GM23248 (cell line): ENCODE data around the gene RASIP1. TPM values are rescaled to one million over a fixed set of nuclear protein-coding genes. Genes with fewer than 3 reads are reported as not detected.
A peak's percentile ranks its signal among the peaks of the same experiment; 100 is the strongest.

Experiments
- DNase-seq: peaks from one replicate; pipeline ENCODE4 v3.0.0-alpha.2; 2015
- H2AFZ ChIP-seq: fragments of 200-600 bp; sonication (generic); 2 replicates; pipeline ENCODE4 v1.6.1; 2016; ENCODE audit warnings: antibody characterized with exemption
- H3F3A ChIP-seq: fragments of 200-600 bp; sonication (generic); 2 replicates; pipeline ENCODE4 v1.6.1; 2016; ENCODE audit warnings: mild to moderate bottlenecking, antibody characterized with exemption, mixed run types; ENCODE audit not compliant: insufficient read depth
- H3K27ac ChIP-seq: fragments of 200-600 bp; sonication (generic); 2 replicates; pipeline ENCODE4 v1.5.1; 2016; ENCODE audit warnings: mild to moderate bottlenecking
- H3K27me3 ChIP-seq: fragments of 200-600 bp; sonication (generic); replicated peaks from 2 replicates; pipeline ENCODE4 v1.6.1; 2016; ENCODE audit warnings: mild to moderate bottlenecking; ENCODE audit not compliant: insufficient read depth
- H3K36me3 ChIP-seq: fragments of 200-600 bp; sonication (generic); 2 replicates; pipeline ENCODE4 v1.6.1; 2016; ENCODE audit warnings: low read depth, mild to moderate bottlenecking
- H3K4me1 ChIP-seq: fragments of 200-600 bp; sonication (generic); 2 replicates; pipeline ENCODE4 v1.6.1; 2016; ENCODE audit warnings: mild to moderate bottlenecking; ENCODE audit not compliant: insufficient read depth
- H3K4me2 ChIP-seq: fragments of 200-600 bp; sonication (generic); one replicate; pipeline ENCODE4 v1.6.1; 2016; ENCODE audit warnings: mild to moderate bottlenecking; ENCODE audit not compliant: unreplicated experiment
- H3K4me3 ChIP-seq: fragments of 200-600 bp; sonication (generic); 2 replicates; pipeline ENCODE4 v1.5.1; 2016; ENCODE audit warnings: mild to moderate bottlenecking
- H3K79me2 ChIP-seq: fragments of 200-600 bp; sonication (generic); 2 replicates; pipeline ENCODE4 v1.6.1; 2016; ENCODE audit warnings: mild to moderate bottlenecking; ENCODE audit not compliant: insufficient read depth
- H3K9ac ChIP-seq: fragments of 200-600 bp; sonication (generic); 2 replicates; pipeline ENCODE4 v1.6.1; 2016; ENCODE audit warnings: mild to moderate bottlenecking
- H3K9me2 ChIP-seq: fragments of 200-600 bp; sonication (generic); 2 replicates; pipeline ENCODE4 v1.6.1; 2016; ENCODE audit warnings: mixed run types, mild to moderate bottlenecking, moderate library complexity; ENCODE audit not compliant: insufficient read depth
- H3K9me3 ChIP-seq: fragments of 200-600 bp; sonication (generic); one replicate; pipeline ENCODE4 v1.6.1; 2017; ENCODE audit warnings: low read depth
- H4K20me1 ChIP-seq: fragments of 200-600 bp; sonication (generic); 2 replicates; pipeline ENCODE4 v1.6.0; 2016; ENCODE audit not compliant: insufficient read depth
- EZH2 ChIP-seq: fragments of 200-600 bp; sonication (generic); IDR thresholded peaks from 2 replicates; pipeline ENCODE4 v1.6.1; 2018; ENCODE audit warnings: antibody characterized with exemption, mild to moderate bottlenecking; ENCODE audit not compliant: insufficient read depth, poor library complexity, severe bottlenecking
- EZH2phosphoT487 ChIP-seq: fragments of 200-600 bp; sonication (generic); IDR thresholded peaks from 2 replicates; pipeline ENCODE4 v1.6.1; 2018; ENCODE audit warnings: antibody characterized with exemption, moderate library complexity, mild to moderate bottlenecking, low read depth; ENCODE audit not compliant: insufficient read depth
- WGBS, 2 experiments: methylation state at CpG; one replicate each; pipeline ENCODE4 v1.1.6; 2015 to 2017; ENCODE audit warnings: low lambda C conversion rate in 2 of 2, low coverage in 1 of 2; ENCODE audit errors: missing lambda C conversion rate in 2 of 2; 5-methylcytosine and 5-hydroxymethylcytosine counted together
- in situ Hi-C: fragments of 300-500 bp; cut with MboI; formaldehyde crosslinking; loops from 2 replicates; pipeline ENCODE4 v1.15.0; 2020
- polyA plus RNA-seq: library from polyadenylated mRNA; unstranded; fragments of >200 nt; fragmentation: Nextera tagmentation; extraction: Ambion mirVana; gene quantifications from 2 replicates; pipeline ENCODE4 v1.2.1, GENCODE V29; 2016
- total RNA-seq: library from RNA; depleted of rRNA; stranded (reverse); fragments of >200 nt; shearing (Covaris generic); gene quantifications from 2 replicates; pipeline ENCODE4 v1.2.3, GENCODE V29; 2014

RASIP1 gene
- total and polyA plus RNA-seq, 2 experiments from 2014 or later: 0.09 TPM; not detected in 1

DNA sequence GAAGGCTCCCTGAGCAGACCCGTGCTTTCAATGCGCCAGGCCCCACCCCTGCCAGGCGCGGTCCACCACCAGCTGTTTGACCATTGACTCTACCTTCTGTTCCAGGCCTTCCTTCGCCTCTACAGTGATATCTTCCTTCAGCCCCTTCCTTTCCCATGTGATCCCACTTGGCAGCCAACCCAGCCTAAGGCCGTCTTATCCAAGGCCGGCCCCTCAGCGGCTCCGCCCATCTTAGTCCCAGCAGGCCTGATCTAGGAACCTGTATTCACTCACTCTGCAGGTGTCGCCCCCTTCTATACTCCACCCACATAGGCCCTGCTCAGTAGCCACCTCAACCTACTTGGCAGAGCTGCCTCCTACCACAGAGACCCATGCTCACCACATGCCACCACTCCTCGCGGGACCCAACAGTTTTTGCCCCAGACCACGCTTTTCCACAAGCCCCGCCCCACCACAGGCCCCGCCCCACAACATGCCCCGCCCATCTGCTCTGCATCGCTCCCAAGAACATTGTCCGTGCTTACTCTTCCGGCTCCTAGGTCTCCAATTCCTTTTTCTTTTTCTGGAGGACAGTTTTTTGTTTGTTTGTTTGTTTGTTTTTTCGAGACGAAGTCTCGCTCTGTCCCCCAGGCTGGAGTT lies 2.9 kb downstream of the RASIP1 start:
- H3K27me3 ChIP-seq: peaks cover 6% of the 10 kb centered on the region; the same call in 1 of the 2 replicates
- H3K4me3 ChIP-seq: no peak overlapping the region
- H3K79me2 ChIP-seq: no peaks in the 10 kb centered on the region
- H2AFZ ChIP-seq: no peak overlapping the region
- no peak overlapping the region for H3K27ac ChIP-seq
- H4K20me1 ChIP-seq: no peaks in the 10 kb centered on the region
- in situ Hi-C loops: no loop called here
- H3K9ac ChIP-seq: no peak overlapping the region
- no peak for DNase-seq
- no peaks in the 10 kb centered on the region for H3K4me1 ChIP-seq
- H3K36me3 ChIP-seq: no peaks in the 10 kb centered on the region
- H3K4me2 ChIP-seq: no peak overlapping the region
- WGBS, 2 experiments: 71 to 72% methylated on average over 22 of the region's 22 CpGs
- peaks cover 4% of the 10 kb centered on the region; the same call in 1 of the 2 replicates for H3F3A ChIP-seq
- H3K9me3 ChIP-seq: no peaks in the 10 kb centered on the region
- no peaks in the 10 kb centered on the region for H3K9me2 ChIP-seq
- TF ChIP-seq EZH2phosphoT487 (no peak), EZH2 (no peak)

DNA sequence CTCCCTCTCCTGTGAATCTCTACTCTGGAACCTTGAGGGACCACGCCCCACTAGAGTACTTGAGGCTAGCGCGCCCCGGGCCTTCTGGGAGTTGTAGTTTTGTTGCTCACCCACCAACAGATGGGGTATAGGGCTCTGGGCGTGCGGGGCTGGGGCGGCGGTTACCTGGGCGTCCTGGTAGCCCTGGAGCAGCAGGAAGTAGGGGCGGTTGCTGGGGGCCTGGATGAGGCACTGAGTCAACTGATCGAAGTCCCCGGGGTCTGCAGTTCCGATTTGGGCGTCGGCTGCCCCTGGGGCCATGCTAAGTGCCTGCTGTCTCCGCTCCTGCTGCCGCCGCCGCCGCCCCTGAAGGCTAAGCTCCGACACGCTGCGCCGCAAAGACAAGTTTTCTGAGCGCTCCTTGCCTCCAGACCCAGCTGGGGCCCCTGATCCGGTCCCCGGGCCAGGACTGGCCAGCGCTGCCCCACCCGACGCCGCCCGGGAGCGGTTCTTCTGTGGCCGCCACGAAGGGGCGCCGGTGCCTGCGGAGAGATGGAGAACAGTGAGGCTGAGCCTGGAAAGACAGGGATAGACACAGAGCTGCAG lies 5.3 kb downstream of the RASIP1 start:
- H3F3A ChIP-seq: peaks cover 4% of the 10 kb centered on the region; the same call in 1 of the 2 replicates
- no peak overlapping the region for H3K27ac ChIP-seq
- H3K9me2 ChIP-seq: no peaks in the 10 kb centered on the region
- 0 out of 2 replicates have a peak overlapping the region, but pooled peaks have one; percentile 44 for H2AFZ ChIP-seq
- H3K4me2 ChIP-seq: no peak overlapping the region
- peak; percentile 50 for DNase-seq
- WGBS, 2 experiments: 8 to 10% methylated on average over 32 to 37 of the region's 38 CpGs
- TF ChIP-seq EZH2 (no peak), EZH2phosphoT487 (no peak)
- H3K9me3 ChIP-seq: no peaks in the 10 kb centered on the region
- no peaks in the 10 kb centered on the region for H3K36me3 ChIP-seq
- H3K9ac ChIP-seq: no peak overlapping the region
- peak overlapping the region; percentile 13; the same call in 1 of the 2 replicates for H3K4me3 ChIP-seq
- no peaks in the 10 kb centered on the region for H3K4me1 ChIP-seq
- in situ Hi-C loops: no loop called here
- peaks cover 6% of the 10 kb centered on the region; the same call in 1 of the 2 replicates for H3K27me3 ChIP-seq
- no peaks in the 10 kb centered on the region for H3K79me2 ChIP-seq
- no peaks in the 10 kb centered on the region for H4K20me1 ChIP-seq

- Histone ChIP-seq H3K27me3 (peaks cover 6% of the 10 kb centered on the region; the same call in 1 of the 2 replicates), H3K36me3 (no peaks in the 10 kb centered on the region), H3K4me1 (no peaks in the 10 kb centered on the region), H4K20me1 (no peaks in the 10 kb centered on the region), H3K9ac (no peak overlapping the region), H3K4me2 (no peak overlapping the region), H3K9me2 (no peaks in the 10 kb centered on the region), H3F3A (peaks cover 4% of the 10 kb centered on the region; the same call in 1 of the 2 replicates), H3K27ac (no peak overlapping the region), H2AFZ (no peak overlapping the region), H3K4me3 (no peak overlapping the region), H3K79me2 (no peaks in the 10 kb centered on the region), H3K9me3 (no peaks in the 10 kb centered on the region)
- no peak for DNase-seq
- TF ChIP-seq EZH2: no peak
- no peak for TF ChIP-seq EZH2phosphoT487
- 73 to 79% methylated on average over 9 of the region's 9 CpGs for WGBS, 2 experiments
- in situ Hi-C loops: no loop called here
Measured at GRCh38 chr19:48734625-48735024, 5.8 kb downstream of the RASIP1 start.

GRCh38 chr19:48731452-48731851 lies 9.0 kb downstream of the RASIP1 start:
- Histone ChIP-seq H4K20me1 (no peaks in the 10 kb centered on the region), H3K4me2 (no peak overlapping the region), H3K9me3 (no peaks in the 10 kb centered on the region), H3F3A (no peaks in the 10 kb centered on the region), H3K4me1 (no peaks in the 10 kb centered on the region), H3K27ac (no peak overlapping the region), H3K9me2 (no peaks in the 10 kb centered on the region), H3K79me2 (no peaks in the 10 kb centered on the region), H3K36me3 (no peaks in the 10 kb centered on the region), H3K27me3 (peaks cover 6% of the 10 kb centered on the region; the same call in 1 of the 2 replicates), H2AFZ (no peak overlapping the region), H3K4me3 (no peak overlapping the region), H3K9ac (no peak overlapping the region)
- DNase-seq: no peak
- in situ Hi-C loops: no loop called here
- TF ChIP-seq EZH2 (no peak), EZH2phosphoT487 (no peak)
- 61 to 63% methylated on average over 4 of the region's 4 CpGs for WGBS, 2 experiments
